Measurements from ENCODE around the gene CHST1.

CHST1 gene

GRCh38 chr11:45659031-45659817, 6.2 kb downstream of the CHST1 start:
- no peak for DNase-seq

DNA sequence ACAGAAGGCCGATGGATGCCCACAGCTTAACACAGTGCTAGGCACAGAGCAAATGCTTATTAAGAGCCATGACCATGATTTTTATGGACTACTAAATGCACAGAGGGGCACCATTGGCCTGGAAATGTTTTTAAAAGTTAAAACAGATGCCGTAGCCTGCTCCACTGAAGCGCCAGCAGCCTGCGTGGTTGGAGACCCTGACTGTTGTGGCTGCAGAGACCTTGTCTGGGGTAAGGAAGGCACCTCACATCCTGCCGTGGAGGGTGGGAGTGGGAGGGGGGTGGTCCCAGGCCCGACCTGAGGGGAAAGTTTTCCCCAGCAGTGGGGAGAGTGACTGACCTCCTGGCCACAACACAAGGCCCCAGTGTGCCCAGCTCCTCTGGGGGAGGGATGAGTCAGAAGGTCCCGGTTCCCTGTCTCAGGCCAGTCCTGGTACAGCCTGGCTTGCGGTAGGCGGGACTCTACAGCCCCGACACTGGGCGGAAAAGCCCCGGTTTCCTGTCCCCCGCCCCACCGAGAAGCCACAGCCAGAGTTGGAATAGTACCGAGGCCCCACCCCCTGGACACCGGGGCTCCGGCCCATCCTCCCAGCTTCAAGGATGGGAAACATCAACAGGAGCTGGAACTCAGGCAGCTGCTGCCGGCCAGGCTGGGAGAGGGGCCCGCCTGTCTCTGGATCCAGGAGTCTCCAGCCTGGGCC, 7.0 kb downstream of the CHST1 start:
- no peak for DNase-seq

GRCh38 chr11:45657496-45658260, 7.7 kb downstream of the CHST1 start:
- DNase-seq, result no peak

DNA sequence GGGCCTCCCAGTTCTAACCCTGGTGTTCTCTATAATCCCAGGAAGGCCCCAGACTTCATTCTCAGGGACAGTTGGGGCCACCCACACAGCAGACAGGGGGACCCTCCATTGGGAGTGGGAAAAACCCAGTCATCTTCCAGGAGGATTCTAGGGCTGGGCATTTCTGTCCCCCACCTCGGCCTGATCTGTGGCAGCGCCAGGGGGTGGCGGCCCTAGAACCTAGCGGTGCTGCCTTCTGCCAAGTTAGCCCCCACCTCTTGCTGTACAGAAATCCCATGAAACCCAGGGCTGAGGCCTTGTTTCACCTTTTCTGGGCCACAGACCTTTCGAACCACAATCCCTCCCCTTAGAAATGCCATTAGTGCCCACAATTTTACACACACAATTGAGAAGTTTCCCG, 9.6 kb downstream of the CHST1 start:
- DNase-seq, result no peak

DNA sequence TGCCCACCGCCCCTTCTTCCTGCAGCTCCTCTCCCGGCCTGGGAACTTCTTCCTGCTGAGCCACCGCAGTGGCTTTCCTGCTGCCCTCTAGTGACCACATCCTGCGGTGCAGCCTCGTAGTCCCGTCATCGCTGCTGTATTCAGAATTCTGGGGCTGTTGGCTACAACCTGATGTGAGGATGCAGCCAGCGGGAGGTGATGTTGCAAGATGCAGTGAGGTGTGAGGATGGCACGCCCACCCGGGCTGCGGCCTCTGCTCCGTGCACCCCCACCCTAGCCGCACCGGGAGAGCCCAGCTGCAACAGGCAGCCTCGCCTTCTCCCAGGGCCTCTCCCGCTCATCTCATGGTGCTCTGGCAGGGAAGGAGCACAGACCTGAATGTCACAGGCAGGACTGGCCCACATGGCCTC, 10.1 kb downstream of the CHST1 start:
- DNase-seq, result peak; percentile 77

GRCh38 chr11:45655012-45655283, 10.5 kb downstream of the CHST1 start:
- no peak for DNase-seq

- no peak for DNase-seq
Observed at GRCh38 chr11:45654231-45655011, 11.0 kb downstream of the CHST1 start.

- DNase-seq, result no peak
Observed at GRCh38 chr11:45653277-45653676, 12.1 kb downstream of the CHST1 start.

GRCh38 chr11:45652781-45653180, 12.6 kb downstream of the CHST1 start:
- no peak for DNase-seq

DNA sequence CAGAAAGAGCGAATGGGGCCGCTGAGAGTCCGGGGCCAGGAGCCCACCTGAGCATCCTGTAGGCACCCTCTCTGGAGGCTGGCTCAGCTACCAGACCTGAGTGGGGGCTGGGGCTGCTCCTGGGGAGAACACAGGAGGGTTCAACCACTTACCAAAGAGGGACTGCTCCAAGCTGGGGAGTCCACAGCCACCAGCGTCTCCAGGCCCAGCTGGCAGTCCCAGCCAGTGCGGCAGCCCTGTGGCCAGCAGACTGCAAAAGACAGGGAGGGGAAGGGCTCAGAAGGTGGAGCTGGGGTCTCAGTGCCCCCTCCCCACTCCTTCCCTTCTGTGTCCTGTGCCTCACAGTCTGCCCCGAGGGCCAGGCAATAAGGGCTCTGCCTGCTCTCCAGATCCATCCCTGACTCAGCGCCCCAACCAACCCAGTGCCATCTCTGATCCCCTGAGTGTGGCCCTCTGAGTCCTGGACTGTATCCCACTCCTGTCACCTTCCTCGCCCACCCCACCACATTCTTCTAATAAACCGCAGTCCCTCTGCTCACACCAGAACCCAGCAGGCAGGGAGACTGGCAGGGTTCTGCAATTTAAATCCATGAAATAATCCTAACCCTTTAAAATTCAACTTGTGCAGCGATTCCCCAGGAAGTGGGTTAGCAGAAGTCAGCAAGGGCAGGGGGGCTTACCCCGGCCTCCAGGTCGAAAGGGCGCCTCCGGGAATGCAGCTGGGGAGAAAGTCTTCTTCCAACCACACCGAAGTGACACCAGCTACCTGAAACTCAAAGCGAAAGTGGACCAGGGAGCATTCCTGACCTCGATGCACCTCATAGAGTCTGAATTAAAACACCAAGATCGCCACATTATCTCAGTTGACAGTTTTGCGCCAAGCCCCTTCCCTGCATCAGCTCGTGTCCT, 13.3 kb downstream of the CHST1 start:
- no peak for DNase-seq

GRCh38 chr11:45651156-45651555, 14.3 kb downstream of the CHST1 start:
- no peak for DNase-seq

DNA sequence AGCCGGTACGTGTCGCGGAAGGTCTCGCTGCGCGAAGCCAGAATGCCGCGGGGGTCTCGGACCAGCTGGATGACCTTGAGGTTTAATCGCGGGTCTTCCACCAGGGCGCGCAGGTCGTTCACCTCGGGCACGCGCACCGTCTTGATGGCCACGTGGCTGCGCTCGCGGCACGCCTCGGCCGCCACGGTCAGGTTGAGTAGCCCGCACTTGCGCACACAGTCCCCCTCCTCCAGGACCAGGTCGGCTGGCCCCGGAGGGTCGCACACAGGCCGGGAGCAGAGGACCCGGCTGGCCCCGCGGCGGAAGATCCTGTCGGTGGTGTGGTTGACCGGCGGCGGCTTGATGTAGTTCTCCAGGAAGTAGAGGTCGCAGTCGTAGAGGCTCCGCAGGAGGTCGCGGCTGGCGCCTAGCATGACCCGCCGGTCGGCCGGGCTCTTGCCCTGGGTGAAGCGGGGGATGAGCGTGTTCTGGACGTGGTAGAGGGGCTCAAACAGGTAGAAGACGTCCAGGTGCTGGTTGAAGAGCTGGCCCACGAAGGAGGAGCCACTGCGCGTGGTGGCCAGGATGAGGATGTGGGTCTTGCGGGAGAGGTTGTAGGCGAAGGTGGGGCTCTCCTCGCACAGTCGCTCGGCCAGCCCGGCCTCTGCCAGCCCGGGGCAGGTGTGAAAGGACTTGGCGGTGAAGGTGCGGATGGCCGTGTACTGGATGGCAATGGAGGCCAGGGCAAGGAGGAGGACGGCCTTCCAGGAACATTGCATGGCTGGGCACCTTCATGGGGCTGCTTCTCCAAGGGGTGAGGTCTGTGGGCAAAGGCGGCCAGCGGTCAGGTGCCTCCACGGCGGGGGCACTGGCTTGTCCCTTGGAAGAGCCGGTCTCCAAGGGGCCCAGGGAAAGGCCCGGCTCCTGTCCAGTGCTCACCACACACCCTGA, 15.0 kb downstream of the CHST1 start:
- DNase-seq, result no peak

DNA sequence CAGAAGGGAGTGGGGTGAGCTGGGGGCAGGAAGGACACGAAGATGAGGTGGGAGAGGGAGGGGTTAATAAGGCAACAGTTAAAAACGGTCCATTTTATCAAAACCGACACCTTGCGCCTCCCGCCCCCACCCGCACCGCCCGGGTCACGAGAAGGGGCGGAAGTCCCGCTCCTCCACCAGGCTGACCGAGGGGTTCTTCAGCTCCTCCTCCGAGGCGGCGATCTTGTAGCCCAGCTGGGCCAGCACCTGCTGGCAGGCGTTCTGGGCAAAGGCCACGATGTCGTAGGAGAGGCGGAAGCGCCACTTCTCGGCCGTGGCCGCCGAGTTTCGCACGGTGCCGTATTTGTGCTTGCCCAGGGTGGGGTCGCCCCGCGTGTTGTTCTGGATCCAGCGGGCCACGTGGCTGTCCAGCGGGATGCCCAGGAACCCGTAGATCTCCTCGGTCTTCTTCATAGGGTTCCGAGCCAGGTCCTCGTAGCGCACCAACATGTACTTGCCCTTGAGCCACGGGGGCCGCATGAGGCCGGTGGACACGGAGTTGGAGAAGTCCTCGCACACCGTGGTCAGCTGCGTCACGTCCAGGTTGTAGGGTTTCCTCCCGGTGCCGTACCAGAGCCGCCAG, 15.8 kb downstream of the CHST1 start:
- no peak for DNase-seq

GRCh38 chr11:45648931-45649330, 16.5 kb downstream of the CHST1 start:
- DNase-seq, result no peak

- no peak for DNase-seq
Observed at GRCh38 chr11:45647786-45648185, 17.6 kb downstream of the CHST1 start.

- DNase-seq, result no peak
Observed at GRCh38 chr11:45647329-45647728, 18.1 kb downstream of the CHST1 start.

DNA sequence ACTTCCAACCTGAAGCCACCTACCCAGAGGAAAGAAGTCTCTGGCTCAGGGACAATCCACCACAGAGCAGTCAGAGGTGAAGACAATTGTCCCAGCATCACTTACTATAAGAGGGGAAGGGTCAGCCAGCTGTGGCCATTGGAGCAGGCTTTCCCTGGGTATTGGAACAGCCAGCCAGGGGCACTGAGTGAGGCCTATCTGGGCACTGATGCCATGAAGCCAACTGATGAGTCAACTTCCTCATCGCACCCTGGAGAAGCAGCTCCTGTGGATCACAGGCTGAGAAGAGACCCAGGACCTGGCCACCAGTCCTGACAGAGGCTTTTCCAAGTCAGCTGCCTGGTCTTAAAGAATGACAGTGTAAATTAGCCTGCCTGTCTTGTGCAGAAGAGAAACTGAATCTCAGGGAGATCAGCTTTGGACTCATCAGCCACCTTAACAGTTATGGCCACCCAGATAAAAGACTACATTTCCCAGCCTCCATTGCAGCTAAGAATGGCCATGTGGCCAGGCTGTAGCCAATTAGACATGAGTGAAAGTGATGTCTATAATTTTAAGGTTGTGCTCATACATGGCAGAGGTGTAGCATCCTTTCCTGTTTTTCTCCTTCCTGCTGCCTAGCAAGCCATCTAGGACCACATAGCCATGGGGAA, 19.0 kb downstream of the CHST1 start:
- peak; percentile 22 for DNase-seq

GRCh38 chr11:45644981-45645889, 20.2 kb downstream of the CHST1 start:
- DNase-seq, result no peak
